Thyroid gland (tissue), 4 donors: ENCODE measurements around the gene ATG4C. TPM values are rescaled to one million over a fixed set of nuclear protein-coding genes. Genes with fewer than 3 reads are reported as not detected.

Source experiments
- DNase-seq, 2 donors: peaks; one replicate each; pipeline ENCODE4 v3.0.0-alpha.2; 2019
- H3K27ac ChIP-seq, 3 donors: fragments of 200-600 bp; sonication (generic); 1 replicate in 2 of 3; 2 replicates in 1 of 3; pipeline ENCODE4 v1.5.1; 2016 to 2019; ENCODE audit warnings: mild to moderate bottlenecking in 1 of 3, moderate library complexity in 1 of 3
- H3K27me3 ChIP-seq: fragments of 200-600 bp; sonication (generic); one replicate; pipeline ENCODE4 v1.5.1; 2019
- H3K36me3 ChIP-seq, 2 donors: fragments of 200-600 bp; sonication (generic); one replicate each; pipeline ENCODE4 v1.5.1; 2016 to 2019
- H3K4me1 ChIP-seq, 2 donors: fragments of 200-600 bp; sonication (generic); one replicate each; pipeline ENCODE4 v1.5.1; 2017 to 2019
- H3K4me3 ChIP-seq, 3 donors: fragments of 200-600 bp; sonication (generic); replicated peaks in 1 of 3; 1 replicate in 2 of 3; 2 replicates in 1 of 3; pipeline ENCODE4 v1.5.1; 2016; ENCODE audit warnings: mild to moderate bottlenecking in 1 of 3
- H3K9me3 ChIP-seq: fragments of 200-600 bp; sonication (generic); one replicate; pipeline ENCODE4 v1.5.1; 2017
- CTCF ChIP-seq, 6 experiments: fragments of 200-600 bp in 3 of 6; fragments of 450-650 bp in 3 of 6; sonication (generic) in 3 of 6; IDR thresholded peaks; one replicate each; pipeline ENCODE4 v1.5.1; 2016 to 2019; ENCODE audit warnings: antibody characterized with exemption in 6 of 6, mild to moderate bottlenecking in 2 of 6, inconsistent platforms in 1 of 6, moderate library complexity in 1 of 6
- POLR2A ChIP-seq, 2 donors: fragments of 450-650 bp; IDR thresholded peaks; one replicate each; pipeline ENCODE4 v1.6.1; 2017; ENCODE audit warnings: antibody characterized with exemption in 2 of 2, mild to moderate bottlenecking in 2 of 2, moderate library complexity in 1 of 2
- WGBS, 2 donors: methylation state at CpG; one replicate each; pipeline ENCODE4 v1.1.5; 2017; 5-methylcytosine and 5-hydroxymethylcytosine counted together
- intact Hi-C: fragments of 100-400 bp; cut with DNase I; formaldehyde crosslinking; loops from one replicate; pipeline ENCODE4 v1.15.1; 2023
- total RNA-seq, 4 donors: library from RNA; depleted of rRNA; stranded (reverse); fragments of >200 nt; gene quantifications; one replicate each; pipeline ENCODE4 v1.2.3, GENCODE V29; 2016

Gene ATG4C
- total RNA-seq, 4 donors from 2014 or later = 16.3 to 23.4 (median 19.9) TPM

GRCh38 chr1:62897788-62898187 is 113.9 kb downstream of the ATG4C start:
- no peaks in the 10 kb centered on the region for H3K36me3 ChIP-seq
- no peak for TF ChIP-seq POLR2A (IDR thresholded peaks at IDR 0.05)
- no peak for TF ChIP-seq CTCF (IDR thresholded peaks at IDR 0.05)
- no peak for DNase-seq
- no peaks in the 10 kb centered on the region for H3K4me1 ChIP-seq
- intact Hi-C loops = no loop called here
- no peaks in the 10 kb centered on the region for H3K9me3 ChIP-seq
- no peaks in the 10 kb centered on the region for H3K27me3 ChIP-seq
- no peak overlapping the region for H3K27ac ChIP-seq
- no peak overlapping the region for H3K4me3 ChIP-seq

GRCh38 chr1:62900566-62900965 is 116.6 kb downstream of the ATG4C start:
- Histone ChIP-seq H3K27ac (no peak overlapping the region), H3K4me1 (peaks cover 6 to 7% of the 10 kb centered on the region in 2 donors), H3K36me3 (no peaks in the 10 kb centered on the region), H3K9me3 (no peaks in the 10 kb centered on the region), H3K27me3 (no peaks in the 10 kb centered on the region), H3K4me3 (no peak overlapping the region)
- 81 to 85% methylated on average over 1 of the region's 1 CpG for WGBS, 2 donors
- DNase-seq = no peak
- TF ChIP-seq CTCF (IDR thresholded peaks at IDR 0.05) = no peak
- TF ChIP-seq POLR2A (IDR thresholded peaks at IDR 0.05) = no peak
- intact Hi-C loops = no loop called here

GRCh38 chr1:62901650-62902049 is 117.7 kb downstream of the ATG4C start:
- no peak for DNase-seq
- no peak overlapping the region for H3K27ac ChIP-seq
- no peak overlapping the region for H3K4me3 ChIP-seq
- peaks cover 11% of the 10 kb centered on the region in 2 donors for H3K4me1 ChIP-seq
- H3K36me3 ChIP-seq = no peaks in the 10 kb centered on the region
- H3K27me3 ChIP-seq = no peaks in the 10 kb centered on the region
- intact Hi-C loops = no loop called here
- TF ChIP-seq POLR2A (IDR thresholded peaks at IDR 0.05) (no peak), CTCF (IDR thresholded peaks at IDR 0.05) (no peak)
- WGBS, 2 donors = 89 to 90% methylated on average over 1 of the region's 1 CpG
- no peaks in the 10 kb centered on the region for H3K9me3 ChIP-seq

- peaks cover 11% of the 10 kb centered on the region in 2 donors for H3K4me1 ChIP-seq
- H3K27me3 ChIP-seq = no peaks in the 10 kb centered on the region
- H3K9me3 ChIP-seq = no peaks in the 10 kb centered on the region
- 87 to 93% methylated on average over 12 of the region's 12 CpGs for WGBS, 2 donors
- H3K4me3 ChIP-seq = no peak overlapping the region
- intact Hi-C loops = no loop called here
- H3K36me3 ChIP-seq = no peaks in the 10 kb centered on the region
- no peak overlapping the region for H3K27ac ChIP-seq
- DNase-seq = no peak
- TF ChIP-seq POLR2A (IDR thresholded peaks at IDR 0.05) (no peak), CTCF (IDR thresholded peaks at IDR 0.05) (no peak)
Measured at GRCh38 chr1:62903522-62903921, 119.6 kb downstream of the ATG4C start.

- Histone ChIP-seq H3K4me3 (no peak overlapping the region), H3K27me3 (no peaks in the 10 kb centered on the region)
Measured at GRCh38 chr1:62903982-62904855, 120.3 kb downstream of the ATG4C start.

More at GRCh38 chr1:62903982-62904855, 120.3 kb downstream of the ATG4C start:
- no peak for DNase-seq
- WGBS, 2 donors = 95% methylated on average over 8 of the region's 8 CpGs
- no peaks in the 10 kb centered on the region for H3K36me3 ChIP-seq
- H3K9me3 ChIP-seq = no peaks in the 10 kb centered on the region
- intact Hi-C loops = no loop called here
- peaks cover 11% of the 10 kb centered on the region in 2 donors for H3K4me1 ChIP-seq
- TF ChIP-seq CTCF (IDR thresholded peaks at IDR 0.05) (no peak), POLR2A (IDR thresholded peaks at IDR 0.05) (no peak)
- no peak overlapping the region for H3K27ac ChIP-seq
